Measurements from ENCODE around the gene ST3GAL3. TPM values are rescaled to one million over a fixed set of nuclear protein-coding genes. Genes with fewer than 3 reads are reported as not detected.
A peak's percentile ranks its signal among the peaks of the same experiment; 100 is the strongest.

ST3GAL3 gene
- total and polyA plus RNA-seq, 8 donors = 5.6 to 11.4 (median 8.6) TPM

GRCh38 chr1:43786201-43786958, 79.0 kb downstream of the ST3GAL3 start:
- DNase-seq (no peak), ATAC-seq (peak in 1 of 4 donors; percentile 17)
- WGBS, 2 donors = 87 to 90% methylated on average over 13 of the region's 13 CpGs

GRCh38 chr1:43786960-43787359, 79.6 kb downstream of the ST3GAL3 start:
- H3K27ac ChIP-seq = no peak overlapping the region
- H3K27me3 ChIP-seq = no peaks in the 10 kb centered on the region
- H3K36me3 ChIP-seq = no peaks in the 10 kb centered on the region
- no peak for FAIRE-seq
- 76 to 86% methylated on average over 1 of the region's 1 CpG for WGBS, 2 donors
- H3K9me3 ChIP-seq = no peaks in the 10 kb centered on the region
- H3K4me3 ChIP-seq = no peak overlapping the region
- intact Hi-C loops (cut with DNase I) = no loop called here
- ATAC-seq = peak in 3 of 4 donors; percentile 18 to 55 (median 37)
- no peak for DNase-seq
- no peaks in the 10 kb centered on the region for H3K4me1 ChIP-seq
- TF ChIP-seq CTCF (IDR thresholded peaks at IDR 0.05) = no peak

More at GRCh38 chr1:43786201-43786958, 79.0 kb downstream of the ST3GAL3 start:
- Histone ChIP-seq H3K4me3 (no peak overlapping the region), H3K36me3 (no peaks in the 10 kb centered on the region), H3K4me1 (no peaks in the 10 kb centered on the region), H3K27ac (no peak overlapping the region), H3K27me3 (no peaks in the 10 kb centered on the region), H3K9me3 (no peaks in the 10 kb centered on the region)
- intact Hi-C loops (cut with DNase I) = no loop called here
- FAIRE-seq = no peak
- TF ChIP-seq CTCF (IDR thresholded peaks at IDR 0.05) = no peak

- H3K27ac ChIP-seq = no peak overlapping the region
- no peaks in the 10 kb centered on the region for H3K4me1 ChIP-seq
- DNase-seq = no peak
- TF ChIP-seq CTCF (IDR thresholded peaks at IDR 0.05) = no peak
- no peaks in the 10 kb centered on the region for H3K27me3 ChIP-seq
- H3K36me3 ChIP-seq = no peaks in the 10 kb centered on the region
- no peaks in the 10 kb centered on the region for H3K9me3 ChIP-seq
- WGBS, 2 donors = 88 to 92% methylated on average over 3 of the region's 3 CpGs
- intact Hi-C loops (cut with DNase I) = no loop called here
- FAIRE-seq = no peak
- no peak for ATAC-seq
- H3K4me3 ChIP-seq = no peak overlapping the region
Observed at GRCh38 chr1:43789604-43790550, 82.5 kb downstream of the ST3GAL3 start.

- intact Hi-C loops (cut with DNase I) = no loop called here
- DNase-seq (no peak), ATAC-seq (no peak), FAIRE-seq (no peak)
- Histone ChIP-seq H3K36me3 (no peaks in the 10 kb centered on the region), H3K27ac (no peak overlapping the region), H3K27me3 (no peaks in the 10 kb centered on the region), H3K4me1 (no peaks in the 10 kb centered on the region), H3K4me3 (no peak overlapping the region), H3K9me3 (no peaks in the 10 kb centered on the region)
- no peak for TF ChIP-seq CTCF (IDR thresholded peaks at IDR 0.05)
- 98% methylated on average over 2 of the region's 2 CpGs for WGBS, 2 donors
Observed at GRCh38 chr1:43791243-43791642, 83.9 kb downstream of the ST3GAL3 start.
